Heart right ventricle (tissue), 16 donors: Measurements from ENCODE around the gene AGAP1. TPM values are rescaled to one million over a fixed set of nuclear protein-coding genes. Genes with fewer than 3 reads are reported as not detected.

Source experiments
- ATAC-seq, 8 donors: fragments of 200-7000 bp; cut with Tn5 transposase; one replicate each; pipeline ENCODE4 v1.9.1; 2020; ENCODE audit warnings: mild to moderate bottlenecking in 8 of 8, moderate library complexity in 8 of 8, moderate number of reproducible peaks in 1 of 8
- DNase-seq, 2 donors: peaks; one replicate each; pipeline ENCODE4 v3.0.0-alpha.2; 2020
- H3K27ac ChIP-seq, 10 donors: fragments of 200-600 bp; sonication (generic) in 2 of 10; one replicate each; pipeline versions ENCODE4 v1.5.0 to v1.8.0; 2020 to 2022; ENCODE audit warnings: mild to moderate bottlenecking in 3 of 10
- H3K27me3 ChIP-seq, 7 donors: fragments of 200-600 bp; one replicate each; pipeline ENCODE4 v1.8.0; 2021 to 2022; ENCODE audit warnings: mild to moderate bottlenecking in 2 of 7
- H3K36me3 ChIP-seq, 9 donors: fragments of 200-600 bp; sonication (generic) in 1 of 9; one replicate each; pipeline versions ENCODE4 v1.5.0 to v1.8.0; 2020 to 2022; ENCODE audit warnings: mild to moderate bottlenecking in 2 of 9
- H3K4me1 ChIP-seq, 9 donors: fragments of 200-600 bp; sonication (generic) in 1 of 9; one replicate each; pipeline versions ENCODE4 v1.5.0 to v1.8.0; 2020 to 2022; ENCODE audit warnings: mild to moderate bottlenecking in 4 of 9
- H3K4me3 ChIP-seq, 10 donors: fragments of 200-600 bp; sonication (generic) in 2 of 10; one replicate each; pipeline versions ENCODE4 v1.5.0 to v1.8.0; 2020 to 2022; ENCODE audit warnings: mild to moderate bottlenecking in 7 of 10, moderate library complexity in 2 of 10
- H3K9me3 ChIP-seq, 11 donors: fragments of 200-600 bp in 10 of 11; sonication (generic) in 2 of 11; one replicate each; pipeline versions ENCODE4 v1.5.0 to v1.8.0; 2013 to 2022; ENCODE audit warnings: mild to moderate bottlenecking in 2 of 11, control low read depth in 1 of 11, moderate library complexity in 1 of 11
- WGBS, 2 donors: extraction: QIAGEN DNeasy Blood & Tissue Kit; methylation state at CpG; one replicate each; pipeline ENCODE4 v1.1.7; 2013; ENCODE audit warnings: inconsistent platforms in 1 of 2; 5-methylcytosine and 5-hydroxymethylcytosine counted together
- intact Hi-C, 10 donors: fragments of 100-400 bp; cut with DNase I; formaldehyde crosslinking; loops; one replicate each; pipeline versions ENCODE4 v1.11.1 to v1.14.2; 2022
- polyA plus RNA-seq, 2 donors: library from polyadenylated mRNA; stranded (reverse); fragments of 200-250 nt; gene quantifications; one replicate each; pipeline ENCODE4 v1.2.3, GENCODE V29; 2013
- total RNA-seq, 10 donors: library from RNA; stranded (reverse); fragmentation: NEBNext Ultra II Directional in 3 of 10; extraction: Animal tissue kit (Norgen Biotek cat#: 25700) in 3 of 10; gene quantifications; one replicate each; pipeline versions ENCODE4 v1.2.1 to v1.2.4, GENCODE V29; 2021 to 2023
- TF ChIP-seq, protein P1 (sequence below), 9 donors: fragments of 200-600 bp; sonication (generic) in 2 of 9; IDR thresholded peaks; one replicate each; pipeline versions ENCODE4 v1.5.0 to v1.8.0; 2021 to 2022; ENCODE audit warnings: antibody characterized with exemption in 9 of 9, mild to moderate bottlenecking in 5 of 9, moderate library complexity in 1 of 9
- donor health status: Arrhythmogenic right ventricular cardiomyopathy.
- donor health status: ischemic (EF 13 %, LVEDD 7.1; RV severe dilation, severe dysfunction).
- donor health status: healthy with polysubstance abuse.
- donor health status: DM: no; HTN: yes; CAD: no.
- donor health status: DM: no; HTN: no; CAD: no.
- donor health status: ischemic (EF 25% LVEDD 6.9; RV normal size, moderate dysfunction).
- donor health status: ischemic (EF 25% LVEDD 5.7; RV mildly dilated, moderate dysfunction).
- donor health status: healthy.
- donor health status: DM: yes; HTN: yes; CAD: no.
- donor health status: Ischemic cardiomyopathy.
- donor health status: ischemic (EF 35%, LVEDD 5.7; RV mildly dilated, moderate dysfunction).
- donor health status: nonischemic (EF 11% LVEDD 7.7; RV severe dilation, severe dysfunction).
- donor health status: DM: yes; HTN: yes; CAD: no.
- donor health status: PGD.
- donor health status: ischemic (EF 29% LVEDD 5.4; RV normal size, mild dysfunction).
- donor health status: nonischemic (EF 23%, LVEDD 6.1; RV moderate dilation, normal function).

Gene AGAP1
- total and polyA plus RNA-seq, 12 donors: 3.5 to 29.2 (median 19.4) TPM

DNA sequence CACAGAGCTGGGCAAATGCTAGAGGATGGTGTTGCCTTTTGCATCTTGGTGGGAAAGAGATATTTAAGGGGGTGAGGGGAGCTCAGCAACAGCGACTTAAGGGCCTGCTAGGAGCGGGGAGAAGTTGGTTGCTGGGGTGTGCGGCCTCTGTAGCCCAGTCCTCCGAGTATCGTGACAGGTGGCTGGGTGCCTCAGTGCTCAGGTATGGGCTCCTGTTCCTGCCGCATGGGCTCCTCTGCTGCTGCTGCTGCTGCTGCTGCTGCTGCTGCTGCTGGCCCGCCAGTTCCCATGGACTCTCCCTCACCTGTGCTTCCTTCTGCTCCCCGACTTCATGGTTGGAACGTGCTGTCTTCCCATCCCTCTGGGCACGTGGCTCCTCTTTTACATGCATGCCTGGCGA, 22.0 kb downstream of the AGAP1 start:
- 96 to 97% methylated on average over 11 of the region's 11 CpGs for WGBS, 2 donors

DNA sequence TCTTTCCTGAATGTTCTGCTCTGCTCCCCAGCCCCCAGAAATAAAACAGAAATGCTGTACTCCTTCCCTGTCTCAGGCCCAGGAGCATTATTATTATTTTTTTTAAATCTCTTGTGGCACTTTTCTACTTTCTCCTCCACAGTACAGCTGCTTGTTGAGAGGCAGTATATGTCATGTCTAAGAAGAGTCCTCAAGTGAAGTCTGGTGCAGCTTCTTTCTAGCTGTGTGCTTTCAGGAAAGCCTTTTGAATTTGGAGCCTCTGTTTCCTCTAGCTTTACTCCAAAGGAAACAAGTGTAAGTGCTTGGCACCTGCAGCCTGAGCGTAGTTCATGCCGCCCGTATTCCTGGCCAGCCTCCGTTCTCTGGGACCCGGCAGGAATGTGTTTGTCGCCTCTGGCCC, 22.4 kb downstream of the AGAP1 start:
- DNase-seq (no peak), ATAC-seq (no peak)
- Histone ChIP-seq H3K9me3 (no peaks in the 10 kb centered on the region), H3K36me3 (no peaks in the 10 kb centered on the region), H3K4me1 (peaks cover 0 to 29% (median 8%) of the 10 kb centered on the region in 9 donors), H3K27ac (no peak overlapping the region), H3K4me3 (no peak overlapping the region), H3K27me3 (no peaks in the 10 kb centered on the region)
- WGBS, 2 donors: 97 to 98% methylated on average over 6 of the region's 6 CpGs
- intact Hi-C loops: no loop called here
- TF ChIP-seq, protein P1, sequence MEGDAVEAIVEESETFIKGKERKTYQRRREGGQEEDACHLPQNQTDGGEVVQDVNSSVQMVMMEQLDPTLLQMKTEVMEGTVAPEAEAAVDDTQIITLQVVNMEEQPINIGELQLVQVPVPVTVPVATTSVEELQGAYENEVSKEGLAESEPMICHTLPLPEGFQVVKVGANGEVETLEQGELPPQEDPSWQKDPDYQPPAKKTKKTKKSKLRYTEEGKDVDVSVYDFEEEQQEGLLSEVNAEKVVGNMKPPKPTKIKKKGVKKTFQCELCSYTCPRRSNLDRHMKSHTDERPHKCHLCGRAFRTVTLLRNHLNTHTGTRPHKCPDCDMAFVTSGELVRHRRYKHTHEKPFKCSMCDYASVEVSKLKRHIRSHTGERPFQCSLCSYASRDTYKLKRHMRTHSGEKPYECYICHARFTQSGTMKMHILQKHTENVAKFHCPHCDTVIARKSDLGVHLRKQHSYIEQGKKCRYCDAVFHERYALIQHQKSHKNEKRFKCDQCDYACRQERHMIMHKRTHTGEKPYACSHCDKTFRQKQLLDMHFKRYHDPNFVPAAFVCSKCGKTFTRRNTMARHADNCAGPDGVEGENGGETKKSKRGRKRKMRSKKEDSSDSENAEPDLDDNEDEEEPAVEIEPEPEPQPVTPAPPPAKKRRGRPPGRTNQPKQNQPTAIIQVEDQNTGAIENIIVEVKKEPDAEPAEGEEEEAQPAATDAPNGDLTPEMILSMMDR (IDR thresholded peaks at IDR 0.05): no peak

More for the DNA sequence above, 22.0 kb downstream of the AGAP1 start:
- Histone ChIP-seq H3K9me3 (no peaks in the 10 kb centered on the region), H3K36me3 (no peaks in the 10 kb centered on the region), H3K27ac (no peak overlapping the region), H3K27me3 (no peaks in the 10 kb centered on the region), H3K4me3 (no peak overlapping the region), H3K4me1 (peaks cover 0 to 31% (median 11%) of the 10 kb centered on the region in 9 donors)
- ATAC-seq: no peak
- no peak for DNase-seq
- TF ChIP-seq, protein P1 (IDR thresholded peaks at IDR 0.05): no peak
- intact Hi-C loops: no loop called here

DNA sequence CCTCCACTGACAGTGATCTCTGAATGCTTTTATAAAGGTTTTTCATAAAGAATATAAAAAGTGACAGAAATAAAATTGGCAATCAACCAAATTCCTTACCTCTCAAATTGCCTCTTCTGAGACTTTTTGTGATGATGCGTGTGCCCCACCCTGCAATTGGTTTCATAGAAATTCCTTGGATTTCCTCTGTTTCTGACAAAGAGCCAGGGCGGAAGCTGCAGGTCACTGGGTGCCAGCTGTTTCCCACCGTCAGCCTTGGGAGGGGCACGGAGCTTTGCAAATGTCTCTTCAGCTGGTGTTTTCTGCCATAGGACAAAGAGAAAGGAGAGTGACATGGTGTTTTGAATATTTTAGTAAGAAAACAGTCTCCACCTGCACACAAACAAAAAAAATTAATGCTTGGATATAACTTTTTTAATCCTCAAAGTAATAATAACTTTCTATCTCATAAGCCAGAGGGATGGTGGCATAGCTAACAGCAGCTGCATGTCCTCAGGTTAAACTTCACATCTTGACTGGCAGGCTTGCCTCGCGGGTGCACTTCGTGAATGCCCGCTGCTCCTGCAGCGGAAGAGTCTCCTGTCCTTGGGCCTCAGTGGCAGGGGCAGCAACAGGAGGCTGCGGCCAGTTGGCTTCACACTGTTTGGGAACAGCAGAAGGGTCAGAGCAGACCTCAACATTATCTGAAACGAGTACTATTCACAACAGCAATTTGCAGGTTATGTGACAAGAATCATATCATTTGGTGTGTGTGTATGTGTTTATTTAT, 24.7 kb downstream of the AGAP1 start:
- H3K27me3 ChIP-seq: no peaks in the 10 kb centered on the region
- no peaks in the 10 kb centered on the region for H3K9me3 ChIP-seq
- ATAC-seq: no peak
- no peak overlapping the region for H3K4me3 ChIP-seq
- H3K36me3 ChIP-seq: no peaks in the 10 kb centered on the region
- H3K4me1 ChIP-seq: peaks cover 0 to 35% (median 14%) of the 10 kb centered on the region in 9 donors
- TF ChIP-seq, protein P1 (IDR thresholded peaks at IDR 0.05): no peak
- WGBS, 2 donors: 74 to 82% methylated on average over 11 of the region's 11 CpGs
- intact Hi-C loops: no loop called here
- no peak overlapping the region for H3K27ac ChIP-seq
- no peak for DNase-seq

DNA sequence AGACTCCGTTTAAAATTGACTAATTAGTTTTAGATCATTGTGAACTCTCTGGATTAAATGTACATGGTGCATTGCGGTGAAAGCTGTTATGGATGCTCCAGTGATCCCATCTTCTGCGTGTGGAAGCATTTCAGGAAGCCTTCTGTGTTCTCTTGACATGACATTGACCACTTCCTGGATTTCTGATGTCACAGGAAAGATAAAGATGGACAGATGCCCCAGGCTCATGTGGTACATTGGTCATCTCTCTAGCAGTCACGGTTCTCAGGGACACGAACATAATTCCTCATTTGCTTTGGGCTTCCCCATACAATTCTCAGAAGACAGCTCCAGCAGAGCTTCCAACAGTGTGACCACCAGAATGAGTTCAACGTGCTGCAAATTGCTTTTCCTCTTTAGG, 26.9 kb downstream of the AGAP1 start:
- Histone ChIP-seq H3K27ac (no peak overlapping the region), H3K9me3 (no peaks in the 10 kb centered on the region), H3K27me3 (no peaks in the 10 kb centered on the region), H3K4me3 (no peak overlapping the region), H3K4me1 (peaks cover 0 to 40% (median 14%) of the 10 kb centered on the region in 9 donors), H3K36me3 (no peaks in the 10 kb centered on the region)
- TF ChIP-seq, protein P1 (IDR thresholded peaks at IDR 0.05): no peak
- DNase-seq: no peak
- WGBS, 2 donors: 75 to 84% methylated on average over 6 of the region's 6 CpGs
- intact Hi-C loops: no loop called here
- no peak for ATAC-seq
